H1 (cell line): ENCODE measurements around the gene SH2D1B. TPM values are rescaled to one million over a fixed set of nuclear protein-coding genes. Genes with fewer than 3 reads are reported as not detected.

Experiments used
- POLR2AphosphoS5 ChIP-seq: IDR thresholded peaks from 2 replicates; pipeline ENCODE4 v1.6.1; 2011; ENCODE audit warnings: low read depth, low read length
- RFX5 ChIP-seq: IDR thresholded peaks from 2 replicates; pipeline ENCODE4 v1.6.1; 2011; ENCODE audit warnings: low read depth, low read length, improper control_type of control experiment, borderline replicate concordance
- polyA plus RNA-seq, 7 experiments: library from polyadenylated mRNA; depleted of rRNA in 3 of 7; stranded (reverse) in 5 of 7; unstranded in 2 of 7; fragments of >200 nt in 5 of 7; fragments of 200-250 nt in 2 of 7; gene quantifications; 1 replicate in 5 of 7; 2 replicates in 1 of 7; 4 replicates in 1 of 7; pipeline versions ENCODE4 v1.2.1 to v1.2.3, GENCODE V29; 2011 to 2013; ENCODE audit warnings: missing spikeins in 2 of 7, mixed read lengths in 2 of 7
- total RNA-seq: library from RNA; stranded (reverse); fragmentation: NEBNext Ultra II Directional; extraction: Animal tissue kit (Norgen Biotek cat#: 25700); gene quantifications from 2 replicates; pipeline ENCODE4 v1.2.1, GENCODE V29; 2021

Gene SH2D1B
- total and polyA plus RNA-seq, 2 of the 8 experiments (the other 6 are each of a cell fraction or from before 2014, with no cell fraction given), result not detected

DNA sequence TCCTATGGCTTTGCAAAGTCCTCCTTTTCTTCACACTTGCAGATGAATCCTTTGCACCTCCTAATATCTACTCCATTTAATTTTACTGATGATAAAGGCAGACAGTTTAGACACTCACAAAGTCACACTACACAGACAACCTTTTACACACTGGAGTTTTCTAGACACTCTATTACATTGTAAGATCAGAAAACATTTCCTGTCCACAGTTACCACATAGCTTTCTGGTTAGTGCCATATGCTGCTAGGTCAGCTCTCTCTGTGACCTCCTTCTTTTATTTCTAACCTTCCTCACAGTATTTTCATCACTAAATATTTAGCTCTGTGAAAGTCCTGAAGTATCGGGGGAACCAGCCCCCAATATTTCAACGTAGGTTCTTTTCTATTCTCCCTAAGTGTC is 5.1 kb downstream of the SH2D1B start (continued):
- no peak for TF ChIP-seq RFX5
- no peak for TF ChIP-seq POLR2AphosphoS5
